Measurements from ENCODE around the gene NACC1.
A peak's percentile ranks its signal among the peaks of the same experiment; 100 is the strongest.
"Not testable (repeated sequence)": the region's sequence is repeated elsewhere in the genome, so short reads cannot be mapped to it uniquely, and the experiment has no call there.

The NACC1 gene

DNA sequence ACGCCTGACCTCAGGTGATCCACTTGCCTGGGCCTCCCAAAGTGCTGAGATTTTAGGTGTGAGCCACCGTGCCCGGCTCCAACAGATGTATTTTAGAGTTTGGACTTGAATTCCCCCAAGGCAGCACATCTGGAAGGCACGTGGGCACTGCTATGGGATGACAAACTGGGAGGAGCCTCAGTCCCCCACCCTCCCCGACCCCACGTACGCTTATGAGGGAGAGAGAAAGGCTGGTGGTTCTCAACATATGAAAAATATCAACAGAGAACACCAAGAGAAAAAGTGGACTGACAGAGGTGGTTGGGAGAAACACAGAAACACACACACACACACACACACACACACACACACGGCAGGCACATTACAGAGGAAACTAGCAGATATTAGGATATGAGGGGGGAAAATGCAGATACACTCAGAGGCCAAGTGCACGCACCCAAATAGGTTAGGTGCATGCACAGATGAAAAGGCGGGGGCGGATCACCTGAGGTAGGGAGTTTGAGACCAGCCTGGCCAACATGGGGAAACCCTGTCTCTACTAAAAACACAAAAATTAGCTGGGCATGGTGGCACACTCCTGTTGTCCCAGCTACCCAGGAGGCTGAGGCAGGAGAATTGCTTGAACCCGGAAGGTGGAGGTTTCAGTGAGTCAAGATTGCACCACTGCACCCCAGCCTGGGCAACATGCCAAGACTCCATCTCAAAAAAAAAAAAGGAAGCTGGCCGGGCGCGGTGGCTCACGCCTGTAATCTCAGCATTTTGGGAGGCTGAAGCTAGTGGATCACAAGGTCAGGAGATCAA lies 28.9 kb downstream of the NACC1 start:
- DNase-seq (ENCODE audit: low read depth) = no peak

DNA sequence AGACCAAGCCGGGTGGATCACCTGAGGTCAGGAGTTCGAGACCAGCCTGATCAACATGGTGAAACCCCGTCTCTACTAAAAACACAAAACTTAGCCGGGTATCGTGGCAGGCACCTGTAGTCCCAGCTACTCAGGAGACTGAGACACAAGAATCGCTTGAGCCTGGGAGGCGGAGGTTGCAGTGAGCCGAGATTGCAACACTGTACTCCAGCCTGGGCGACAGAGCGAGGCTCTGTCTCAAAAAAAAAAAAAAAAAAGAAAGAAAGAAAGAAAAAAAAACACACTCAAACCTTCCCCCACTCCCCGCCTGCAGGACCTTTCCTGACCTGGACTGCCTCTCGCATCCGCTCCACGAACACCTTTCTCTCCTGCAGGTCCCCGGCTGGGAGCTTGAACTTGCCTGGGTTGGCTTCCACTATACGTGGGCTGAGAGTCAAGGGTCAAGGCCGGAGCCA lies 31.1 kb downstream of the NACC1 start:
- not testable (repeated sequence) for DNase-seq (ENCODE audit: low read depth)

DNA sequence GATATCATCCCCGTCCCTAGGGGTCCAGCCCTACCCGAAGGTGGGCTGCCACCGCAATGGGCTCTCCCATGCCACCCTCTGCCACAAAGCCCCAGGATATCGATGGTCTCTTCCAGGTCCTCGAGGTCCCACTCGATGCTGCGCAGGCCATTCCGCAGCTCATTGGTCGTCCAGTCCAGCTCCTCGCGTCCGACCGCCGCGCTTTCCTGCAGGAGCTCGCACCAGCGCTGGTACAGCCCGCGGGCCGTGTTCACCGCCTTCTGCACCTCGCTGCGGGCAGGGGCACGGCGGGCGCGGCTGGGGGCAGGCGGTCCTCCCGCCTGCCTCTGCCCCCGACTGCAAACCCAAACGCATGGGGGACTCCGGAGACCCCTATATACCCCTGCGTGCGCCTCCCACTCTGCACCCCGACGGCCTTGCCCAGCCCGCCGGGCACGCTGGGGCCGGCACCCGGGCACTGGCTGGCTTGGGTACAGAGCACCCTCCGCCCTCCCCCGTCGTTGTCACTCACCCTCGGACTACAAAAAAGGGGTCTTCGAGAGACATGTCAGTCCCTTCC lies 31.6 kb downstream of the NACC1 start:
- no peak for DNase-seq (ENCODE audit: low read depth)

DNA sequence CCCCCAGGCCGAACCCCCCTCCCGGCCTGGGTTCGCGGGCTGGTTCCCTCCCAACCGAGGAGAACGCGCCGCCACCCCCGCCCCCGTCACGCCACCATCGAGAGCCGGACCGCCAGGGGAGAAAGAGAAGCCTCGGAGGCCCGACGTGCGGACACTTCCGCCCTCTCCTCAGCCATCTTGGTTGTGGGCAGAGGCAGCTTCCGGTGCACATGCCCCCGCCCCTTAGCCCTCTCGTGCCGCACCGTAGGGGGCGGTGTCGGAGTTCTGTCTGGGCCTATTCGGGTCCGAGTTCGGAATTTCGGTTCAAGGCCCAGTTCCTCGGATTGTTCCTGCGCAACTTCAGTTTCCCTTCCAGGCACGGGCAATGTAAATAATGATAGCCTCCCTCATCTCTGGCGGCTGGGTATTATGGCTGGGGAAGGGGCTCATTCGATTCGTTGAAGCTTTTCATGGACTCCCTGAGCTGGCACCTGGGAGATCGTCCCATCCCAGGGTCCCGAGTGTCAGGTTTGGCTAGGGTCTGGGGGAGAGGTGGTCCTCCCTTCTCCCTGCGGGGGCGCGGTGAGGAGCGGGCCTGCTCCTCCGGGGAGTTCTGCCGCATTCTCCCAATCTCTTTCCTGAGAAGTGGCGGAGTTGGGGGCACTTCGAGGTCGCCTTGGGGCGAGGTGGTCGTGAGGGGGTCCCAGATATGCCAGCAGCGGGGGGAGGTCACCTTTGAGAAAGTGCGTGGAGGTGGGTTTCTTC lies 32.3 kb downstream of the NACC1 start, which contains the start of the genes IER2 and STX10:
TSS of gene IER2 (plus strand) at position 225 of the 744 bp plus-strand sequence. CDS start 2,776 bp downstream, outside the sequence.
TSS of gene STX10 (minus strand) at position 189 of the 744 bp plus-strand sequence. CDS start 202 bp downstream, outside the sequence.
- DNase-seq (ENCODE audit: low read depth) = peak; percentile 89

DNA sequence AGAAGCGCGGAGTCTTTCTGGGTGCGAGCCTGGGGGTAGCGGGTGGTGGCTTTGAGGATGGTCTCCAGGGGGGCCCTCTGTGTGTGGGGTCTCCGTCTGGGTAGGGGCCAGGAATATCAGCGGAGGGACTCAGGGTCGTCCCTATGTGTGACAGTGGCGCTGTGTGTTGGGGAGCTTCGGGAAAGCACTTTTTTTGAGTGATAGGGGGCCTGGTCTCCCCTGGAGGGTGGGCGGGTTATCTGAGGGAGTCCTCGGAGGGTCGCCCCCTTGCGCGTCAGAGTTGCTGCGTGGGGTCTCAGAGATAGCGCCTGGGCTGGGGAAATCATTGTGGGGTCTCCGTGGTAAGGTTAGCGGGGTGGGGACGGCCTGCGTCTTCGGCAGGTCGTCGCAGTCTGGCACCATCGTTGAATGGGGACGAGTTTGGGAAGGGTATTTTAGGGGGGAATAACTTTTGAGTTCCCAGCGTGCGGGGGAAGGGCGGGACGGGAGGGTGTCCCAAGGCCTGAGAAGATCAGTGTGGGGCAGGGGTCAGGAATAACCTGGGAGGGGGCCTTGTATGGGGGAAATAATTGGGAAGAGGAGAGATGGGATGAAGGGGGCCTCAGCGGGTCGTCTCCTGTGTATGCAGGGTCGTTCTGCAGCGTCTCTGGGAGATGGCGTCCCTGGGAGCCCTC lies 33.0 kb downstream of the NACC1 start:
- DNase-seq (ENCODE audit: low read depth) = no peak

DNA sequence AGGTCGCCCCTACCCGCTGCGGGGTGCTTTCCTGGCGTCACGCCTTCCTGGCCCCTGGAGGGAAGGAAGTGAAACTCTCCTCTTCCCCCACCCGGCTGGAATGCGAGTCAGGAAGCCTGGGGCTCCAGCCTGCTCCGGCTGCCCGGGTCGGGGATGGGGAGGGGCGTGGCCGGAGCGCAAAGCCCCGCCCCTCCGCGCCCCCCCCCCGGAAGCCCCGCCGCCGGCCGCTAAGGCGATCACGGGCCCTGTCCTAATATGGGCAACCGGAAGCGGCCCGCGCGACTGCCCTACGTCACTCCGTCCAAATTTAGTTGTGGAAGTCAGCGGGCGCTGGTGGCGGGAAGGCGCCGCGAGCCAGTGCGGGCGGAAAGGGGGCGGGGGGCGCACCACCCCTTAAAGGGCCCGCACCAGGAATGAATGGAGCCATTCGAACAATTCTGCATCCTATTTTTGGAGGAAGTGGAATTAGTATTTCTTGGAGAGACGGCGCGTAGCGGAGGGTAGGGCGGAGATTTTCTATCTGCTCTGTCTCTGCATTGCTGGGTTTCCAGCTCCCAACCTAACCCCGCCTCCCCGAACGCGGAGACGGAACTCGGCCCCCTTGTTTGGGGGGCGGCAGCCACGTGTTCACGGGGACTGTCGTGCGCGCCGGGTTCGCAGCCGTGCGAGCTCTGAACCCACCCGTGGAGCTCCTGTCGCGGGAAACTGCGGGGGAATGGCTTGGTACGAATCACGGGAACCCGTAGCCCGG lies 33.7 kb downstream of the NACC1 start:
- peak; percentile 92 for DNase-seq (ENCODE audit: low read depth)

DNA sequence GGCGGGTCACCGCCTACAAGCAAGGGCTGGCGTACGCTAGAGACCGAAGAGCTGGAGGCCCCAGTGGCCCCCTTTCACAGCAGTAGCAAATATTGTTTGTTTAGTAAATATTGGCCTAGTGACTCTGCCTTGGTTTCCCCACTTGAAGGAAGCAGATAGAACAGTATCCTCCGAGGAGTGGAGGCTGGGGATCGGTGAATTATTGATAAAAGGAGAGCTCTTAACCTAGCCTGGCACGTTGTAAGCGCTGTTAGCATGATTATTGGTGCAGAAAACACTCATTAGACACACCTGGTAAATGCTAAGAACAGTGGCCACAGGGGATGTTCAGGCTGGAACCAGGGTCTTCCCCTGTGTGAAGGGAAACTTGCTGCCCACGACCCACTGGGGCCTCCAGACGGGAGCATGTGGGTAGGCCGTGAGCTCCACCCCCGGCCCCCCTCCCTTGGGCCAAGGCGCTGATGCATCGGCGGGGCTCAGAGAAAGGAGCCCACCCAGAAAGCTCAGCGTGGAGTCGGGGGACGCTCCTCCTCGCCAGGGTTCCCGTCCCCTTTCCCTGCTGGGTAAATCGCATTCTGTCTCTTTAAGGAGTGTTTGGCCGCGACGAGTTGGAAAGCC lies 34.4 kb downstream of the NACC1 start:
- no peak for DNase-seq (ENCODE audit: low read depth)

DNA sequence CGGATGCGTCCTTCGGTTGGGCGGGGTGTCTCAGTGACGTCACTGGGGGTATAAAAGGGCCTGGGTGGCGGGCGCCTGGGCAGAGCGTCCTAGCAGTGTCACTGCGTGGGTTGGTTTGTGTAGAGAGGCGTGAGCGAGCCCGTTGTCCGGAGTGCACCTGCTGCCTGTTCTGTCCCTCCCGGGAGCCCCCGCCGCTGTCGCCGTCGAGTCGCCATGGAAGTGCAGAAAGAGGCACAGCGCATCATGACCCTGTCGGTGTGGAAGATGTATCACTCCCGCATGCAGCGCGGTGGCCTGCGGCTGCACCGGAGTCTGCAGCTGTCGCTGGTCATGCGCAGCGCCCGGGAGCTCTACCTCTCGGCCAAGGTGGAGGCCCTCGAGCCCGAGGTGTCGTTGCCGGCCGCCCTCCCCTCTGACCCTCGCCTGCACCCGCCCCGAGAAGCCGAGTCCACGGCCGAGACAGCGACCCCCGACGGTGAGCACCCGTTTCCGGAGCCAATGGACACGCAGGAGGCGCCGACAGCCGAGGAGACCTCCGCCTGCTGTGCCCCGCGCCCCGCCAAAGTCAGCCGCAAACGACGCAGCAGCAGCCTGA lies 35.0 kb downstream of the NACC1 start:
- peak; percentile 98 for DNase-seq (ENCODE audit: low read depth)

DNA sequence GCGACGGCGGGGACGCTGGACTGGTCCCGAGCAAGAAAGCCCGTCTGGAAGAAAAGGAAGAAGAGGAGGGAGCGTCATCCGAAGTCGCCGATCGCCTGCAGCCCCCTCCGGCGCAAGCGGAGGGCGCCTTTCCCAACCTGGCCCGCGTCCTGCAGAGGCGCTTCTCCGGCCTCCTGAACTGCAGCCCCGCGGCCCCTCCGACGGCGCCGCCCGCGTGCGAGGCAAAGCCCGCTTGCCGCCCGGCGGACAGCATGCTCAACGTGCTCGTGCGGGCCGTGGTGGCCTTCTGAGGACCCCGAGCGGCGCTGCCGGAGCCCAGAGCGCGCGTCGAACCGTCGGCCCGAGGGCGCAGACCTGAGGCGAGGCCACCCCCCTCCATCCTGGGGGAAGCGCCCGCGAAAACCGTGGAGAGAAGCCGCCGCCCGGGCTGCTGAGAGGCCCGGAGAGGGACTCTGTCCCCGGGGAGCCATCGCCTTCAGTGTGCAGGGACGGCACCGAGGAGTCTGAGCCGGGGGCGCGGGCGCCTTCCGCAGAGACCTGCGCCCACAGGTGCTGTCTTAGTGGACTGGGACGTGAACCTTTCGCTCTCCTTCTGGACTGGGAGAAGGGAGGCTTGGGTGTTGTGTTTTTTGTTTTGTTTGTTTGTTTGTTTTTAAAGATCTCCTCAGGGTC lies 35.6 kb downstream of the NACC1 start:
- DNase-seq (ENCODE audit: low read depth) = no peak

DNA sequence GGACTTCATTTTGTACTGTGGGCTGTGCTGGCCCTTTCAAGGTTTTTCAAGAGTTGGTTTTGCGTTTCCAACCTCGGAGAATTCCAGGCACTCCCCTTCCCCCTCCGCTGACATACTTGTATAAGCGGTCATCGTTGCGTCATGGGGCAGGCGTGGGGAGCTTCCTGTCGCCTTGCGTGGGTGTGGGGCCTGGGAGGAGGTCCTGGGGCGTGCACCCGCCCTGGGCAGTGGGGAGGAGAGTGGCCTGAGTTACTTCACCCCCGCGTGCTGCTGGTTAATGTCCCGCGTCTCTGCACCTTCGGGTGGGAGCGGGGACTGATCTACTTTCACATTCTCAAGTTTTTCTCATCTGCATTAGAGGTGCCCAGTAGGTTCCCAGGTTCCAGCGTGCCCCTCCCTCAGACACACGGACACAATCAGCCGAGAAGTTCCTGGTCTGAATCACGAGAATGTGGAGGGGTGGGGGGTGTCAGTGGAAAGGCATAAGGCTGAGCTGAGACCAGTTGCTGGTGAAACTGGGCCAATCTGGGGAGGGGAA lies 36.2 kb downstream of the NACC1 start:
- no peak for DNase-seq (ENCODE audit: low read depth)

DNA sequence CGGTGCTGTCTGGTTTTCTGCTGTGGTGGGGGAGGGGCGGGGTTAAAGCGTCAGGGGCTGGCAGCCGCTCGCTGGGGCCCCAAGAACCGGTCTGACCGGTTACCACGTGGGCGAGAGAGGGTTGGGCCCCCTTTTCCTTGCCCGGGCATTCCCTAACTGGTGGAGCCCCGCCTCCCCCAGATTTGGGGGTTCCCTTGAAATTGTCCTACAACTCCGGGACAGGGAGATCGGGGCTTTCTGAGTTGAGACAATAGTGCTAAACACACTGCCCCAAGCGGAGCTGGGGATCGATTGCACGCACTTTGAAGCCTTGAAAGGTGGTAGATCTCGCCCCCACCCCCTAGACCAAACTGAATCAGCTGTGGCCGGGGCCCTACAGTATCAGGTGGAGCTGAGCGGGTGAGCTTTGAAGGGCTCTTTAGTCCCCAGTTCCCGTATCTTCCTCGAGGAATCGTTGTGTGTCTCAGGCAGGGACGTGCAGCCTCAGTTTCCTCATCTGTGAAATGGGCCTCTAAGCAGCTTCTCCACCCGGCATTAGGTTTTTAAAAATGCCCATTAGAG lies 36.9 kb downstream of the NACC1 start:
- DNase-seq (ENCODE audit: low read depth) = peak; percentile 67

DNA sequence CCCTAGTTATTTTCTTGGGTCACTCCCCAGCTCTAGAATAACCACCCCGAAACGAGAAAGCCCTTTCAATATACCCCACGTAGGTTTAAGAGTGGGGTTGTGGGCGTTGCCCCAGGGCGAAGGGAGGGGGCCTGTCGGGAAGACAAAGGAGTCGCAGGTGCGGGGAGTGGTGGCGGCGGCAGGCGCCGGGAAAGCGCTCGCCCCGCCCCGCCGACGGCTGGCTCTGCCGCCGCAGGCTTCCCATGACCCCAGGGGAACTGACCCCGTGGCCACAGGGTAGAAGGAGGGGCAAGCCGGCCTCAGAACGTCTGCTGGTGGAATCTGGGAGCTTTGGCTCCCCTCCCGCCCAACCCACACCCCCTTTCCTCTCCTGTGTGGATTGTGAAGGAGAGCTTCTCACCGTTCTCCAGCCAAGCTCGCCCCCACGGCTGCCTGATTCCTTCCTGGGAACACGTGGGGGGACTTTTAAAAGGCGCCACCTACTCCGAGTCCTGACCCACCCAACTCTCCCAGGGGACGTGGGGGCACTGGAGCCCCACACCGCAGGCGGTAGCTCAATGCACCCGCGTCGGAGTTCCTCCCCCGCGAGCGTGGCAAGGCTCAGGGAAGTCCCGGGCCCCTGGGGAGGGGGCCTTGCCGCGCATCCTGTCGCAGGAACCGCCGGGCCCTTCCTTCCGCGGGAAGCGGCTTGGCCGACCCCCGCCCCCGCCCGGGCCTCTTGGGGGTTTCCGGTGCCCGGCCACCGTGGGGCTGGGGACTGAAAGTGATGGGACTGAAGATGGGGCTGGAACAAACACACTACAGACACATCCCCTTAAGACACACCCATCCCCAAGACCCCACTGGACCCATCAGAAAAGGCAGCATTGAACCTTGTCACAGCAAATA lies 37.7 kb downstream of the NACC1 start:
- peak; percentile 57 for DNase-seq (ENCODE audit: low read depth)

DNA sequence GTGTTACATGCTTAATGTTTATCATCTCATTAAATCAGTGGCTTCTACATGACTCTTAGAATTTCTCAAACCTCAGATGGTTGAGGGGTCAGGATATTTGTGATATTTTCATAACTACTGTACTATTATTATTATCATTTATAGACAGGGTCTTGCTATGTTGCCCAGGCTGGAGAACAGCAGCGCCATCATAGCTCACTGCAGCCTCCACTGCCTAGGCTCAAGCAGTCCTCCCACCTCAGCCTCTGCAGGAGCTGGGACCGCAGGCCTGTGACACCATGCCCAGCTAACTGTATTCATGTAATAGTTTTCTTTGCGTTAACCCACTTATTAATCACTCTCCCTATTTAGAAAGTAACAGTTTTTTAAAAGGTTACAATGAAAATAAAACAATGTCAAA lies 41.6 kb downstream of the NACC1 start:
- no peak for DNase-seq (ENCODE audit: low read depth)

DNA sequence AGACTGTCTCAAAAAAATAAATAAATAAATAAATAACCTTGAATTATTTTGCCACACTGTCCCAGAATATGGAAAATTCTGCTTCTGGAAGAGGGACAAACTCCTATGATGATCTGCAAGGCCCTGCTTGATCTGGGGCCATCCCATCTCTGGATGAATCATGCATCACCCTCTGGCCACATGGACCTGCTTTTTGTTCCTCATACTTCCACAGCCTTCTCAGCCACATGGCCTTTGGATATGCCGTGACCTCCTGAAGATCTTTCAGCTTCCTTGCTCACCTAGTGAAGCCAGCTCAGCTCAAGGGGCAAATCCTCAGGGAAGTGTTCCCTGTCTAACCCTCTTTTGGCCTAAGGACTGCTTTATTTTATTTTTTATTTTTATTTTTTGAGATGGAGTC lies 42.5 kb downstream of the NACC1 start:
- DNase-seq (ENCODE audit: low read depth) = no peak

DNA sequence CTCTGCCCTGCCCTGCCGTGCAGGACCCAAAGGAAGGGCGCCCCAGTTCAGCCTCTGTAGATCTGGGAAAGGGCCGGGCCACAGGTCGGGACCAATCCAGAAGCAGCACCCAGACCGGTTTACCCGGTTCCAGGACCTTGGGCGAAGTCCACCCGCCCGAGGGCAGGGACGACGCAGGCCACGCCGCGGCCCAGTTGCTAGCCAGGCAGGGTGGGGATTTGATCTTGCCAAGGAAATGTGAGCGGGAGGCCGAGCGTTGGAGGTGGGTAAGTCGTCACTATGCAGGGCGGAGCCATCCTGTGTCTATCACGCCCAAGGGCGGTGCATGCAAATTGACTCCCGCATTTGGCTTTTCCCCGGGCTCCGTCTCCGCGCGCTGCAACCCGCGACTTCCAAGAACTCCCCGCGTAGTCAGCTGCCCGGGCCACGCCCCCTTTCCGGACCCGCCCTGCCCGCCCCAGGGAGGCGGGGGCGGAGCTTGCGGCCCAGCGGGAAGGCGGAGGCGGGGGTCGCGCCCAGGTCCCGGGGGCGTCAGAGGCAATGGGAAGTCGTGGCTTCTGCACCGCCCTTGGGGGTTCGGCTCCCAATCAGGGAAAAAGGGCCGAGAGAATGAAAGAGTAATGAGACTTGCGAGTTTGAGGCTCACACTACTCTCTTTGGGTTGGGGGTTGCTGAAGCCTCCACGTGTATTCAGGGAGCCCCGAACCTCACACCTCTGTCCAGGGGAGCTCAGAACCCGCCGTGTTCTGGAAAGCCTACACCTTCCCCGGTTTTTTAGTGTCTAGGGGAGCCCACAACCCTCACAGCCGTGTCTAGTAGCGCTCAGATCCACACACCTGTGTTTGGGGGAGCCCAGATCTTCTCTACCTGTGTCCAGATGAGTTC lies 44.9 kb downstream of the NACC1 start:
- DNase-seq (ENCODE audit: low read depth) = peak; percentile 68

DNA sequence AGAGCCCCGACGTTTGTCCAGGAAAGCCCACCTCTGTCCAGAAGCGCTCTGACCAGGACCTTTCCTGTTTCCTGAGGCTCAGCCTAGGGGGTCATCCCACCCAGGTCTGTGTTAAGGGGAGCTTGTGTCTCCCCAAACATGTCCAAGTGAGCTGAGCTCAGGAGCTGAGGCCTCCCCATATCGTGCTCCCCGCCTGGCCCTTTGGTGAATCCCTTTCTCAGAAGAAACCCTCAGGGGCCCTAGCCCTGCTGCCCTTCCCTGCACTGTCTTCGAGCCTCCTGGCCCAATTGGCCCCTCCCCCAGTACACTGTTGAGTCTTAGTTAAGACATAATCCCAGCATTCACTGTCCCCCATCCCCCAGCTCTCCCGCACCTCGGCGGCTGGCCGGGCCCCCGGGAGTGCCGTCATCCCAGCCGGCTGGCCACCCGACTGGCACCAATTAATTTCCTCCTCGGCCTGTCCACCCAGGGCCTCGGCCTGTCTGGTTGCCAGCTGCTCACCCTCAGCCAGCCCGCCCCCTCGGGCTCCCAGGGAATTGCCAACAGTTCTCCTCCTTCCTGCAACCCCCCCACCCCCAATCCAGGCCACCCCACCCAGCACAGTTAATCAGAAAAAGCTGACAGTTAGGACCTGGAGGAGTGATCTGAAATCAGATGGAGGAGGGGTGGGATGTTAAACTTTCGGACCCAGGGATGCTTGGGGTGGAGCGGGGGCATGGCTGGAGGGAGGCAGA lies 45.7 kb downstream of the NACC1 start:
- no peak for DNase-seq (ENCODE audit: low read depth)
